ENCODE results near the gene NRG4.

- TF ChIP-seq CTCF (IDR thresholded peaks at IDR 0.05) (no peak), POLR2A (IDR thresholded peaks at IDR 0.05) (no peak)
Measured at GRCh38 chr15:76033438-76033837, 21.2 kb upstream of the NRG4 start.

Measured in ovary (tissue), 3 donors.